Dedifferentiated amniotic fluid mesenchymal stem cell (primary cell): ENCODE data around the gene SCGN.

Source experiments
- DNase-seq: peaks from one replicate; pipeline ENCODE4 v3.0.0-alpha.2; 2016; ENCODE audit errors: extremely low spot score

The SCGN gene

DNA sequence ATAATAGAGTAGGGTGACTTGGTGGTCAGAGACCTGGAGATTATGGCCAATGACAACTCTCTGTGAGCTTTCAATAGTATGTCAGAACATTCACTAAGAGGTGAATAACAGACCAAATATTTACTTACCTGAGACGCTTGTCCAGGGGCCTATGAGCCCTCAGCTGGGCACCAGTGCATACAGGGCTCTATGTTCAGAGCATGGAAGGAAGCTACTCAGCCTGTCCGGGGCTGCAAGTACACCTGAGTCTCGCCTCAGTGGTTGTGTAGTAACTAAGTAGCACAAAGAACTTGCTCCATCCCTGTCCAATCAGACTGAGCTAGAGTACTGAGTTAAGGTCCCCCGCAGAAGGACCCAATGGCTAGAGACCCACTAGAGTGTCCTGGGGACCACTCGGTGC, 11.6 kb upstream of the SCGN start:
- no peak for DNase-seq

DNA sequence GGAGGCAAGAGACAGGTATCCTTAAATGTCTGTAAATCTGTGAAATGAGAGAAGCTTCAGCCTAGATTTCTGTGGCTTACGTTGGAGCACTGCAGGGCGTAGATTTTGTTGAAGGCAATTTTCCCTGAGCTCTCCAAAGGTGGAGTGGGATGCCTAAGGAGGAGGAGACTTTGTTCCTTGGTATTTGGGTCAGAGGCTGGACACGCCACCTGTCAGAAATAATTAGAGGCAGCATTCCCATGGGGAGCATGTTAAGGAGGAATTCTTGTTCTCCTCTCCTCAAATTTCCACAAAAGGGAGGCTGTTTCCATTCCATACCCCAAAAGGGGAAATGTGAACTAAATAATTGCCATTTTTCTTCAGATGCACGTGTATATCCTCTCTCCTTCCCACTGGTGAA, 11.1 kb upstream of the SCGN start:
- DNase-seq = no peak

DNA sequence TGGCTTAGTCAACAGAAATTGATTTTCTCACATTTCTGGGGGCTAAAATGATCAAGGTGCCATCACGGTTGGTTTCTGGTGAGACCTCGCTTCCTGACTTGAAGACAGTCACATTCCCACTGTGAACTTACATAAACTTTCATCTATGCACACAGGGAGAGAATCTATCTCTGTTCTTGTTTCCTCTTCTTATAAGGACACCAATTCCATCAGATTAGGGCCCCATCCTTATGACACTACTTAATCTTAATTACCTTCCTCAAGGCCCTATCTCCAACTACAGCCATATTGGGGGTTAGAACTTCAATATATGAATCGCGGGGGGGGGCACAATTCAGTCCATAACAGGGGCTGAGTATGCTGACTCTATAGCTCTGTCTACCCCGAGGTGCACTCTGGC, 10.6 kb upstream of the SCGN start:
- no peak for DNase-seq

DNA sequence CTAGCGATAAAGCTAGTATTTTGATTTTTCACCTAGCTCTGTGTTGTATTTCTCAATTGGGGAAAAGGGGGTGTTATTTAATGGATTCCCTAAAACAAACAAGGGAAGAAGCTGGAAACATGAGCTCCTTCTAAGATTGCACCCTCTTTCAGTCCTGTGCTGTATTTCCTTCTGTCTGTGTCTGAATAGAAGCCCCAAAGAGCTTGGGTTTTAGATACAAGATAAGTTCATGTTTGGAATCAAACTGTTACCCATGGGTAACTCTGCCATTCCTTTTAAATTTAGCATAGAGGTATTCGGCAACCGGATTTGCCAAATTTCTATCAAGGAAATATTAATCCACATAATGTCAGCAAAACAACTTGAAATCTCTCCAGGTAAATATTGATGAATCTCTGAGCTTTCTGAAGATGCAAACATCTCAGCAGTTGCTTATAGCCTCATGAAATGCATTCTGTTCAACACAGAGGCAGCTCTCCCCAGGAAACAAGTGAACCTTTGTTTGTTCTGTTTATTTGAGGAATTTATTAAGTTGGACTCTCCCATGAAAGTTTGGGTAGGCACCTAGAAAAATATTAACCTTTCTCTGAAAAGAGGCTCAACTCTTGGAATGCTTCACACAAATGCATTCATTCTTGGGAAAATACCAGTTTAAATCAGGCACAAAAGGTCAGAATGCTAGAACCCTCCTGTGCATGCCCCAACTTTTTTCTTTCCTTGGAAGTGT, 9.9 kb upstream of the SCGN start:
- DNase-seq = no peak

DNA sequence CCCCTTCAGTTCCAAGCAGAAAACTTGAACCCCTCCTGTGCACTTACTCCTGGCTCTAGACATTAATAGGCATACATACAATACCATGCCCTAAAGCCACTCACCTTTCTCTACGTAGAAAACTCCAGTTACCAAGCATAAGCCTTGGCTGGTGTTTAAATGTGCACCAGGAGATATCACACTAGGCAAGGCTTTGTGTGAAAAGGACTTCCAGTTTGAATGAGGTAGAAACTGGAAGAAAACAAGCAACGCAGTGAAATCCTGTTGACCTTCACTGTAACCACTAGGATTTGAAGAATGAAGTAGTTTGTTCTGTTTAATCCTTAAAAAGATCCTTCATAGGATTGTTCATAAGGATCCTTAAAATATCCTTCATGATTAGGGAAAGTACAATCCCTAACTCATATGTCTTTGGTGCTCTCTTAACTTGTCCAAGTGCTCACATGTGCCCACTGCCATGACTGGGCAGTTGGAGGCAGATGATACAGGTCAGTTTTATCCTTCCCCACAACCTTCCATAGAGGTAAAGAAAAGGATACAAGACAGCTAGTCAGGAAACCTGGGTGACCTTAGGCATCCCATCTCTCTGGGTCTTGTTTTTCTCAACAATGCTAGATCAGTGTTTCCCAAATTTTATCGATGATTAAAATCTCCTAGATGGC, 9.2 kb upstream of the SCGN start:
- DNase-seq = no peak

DNA sequence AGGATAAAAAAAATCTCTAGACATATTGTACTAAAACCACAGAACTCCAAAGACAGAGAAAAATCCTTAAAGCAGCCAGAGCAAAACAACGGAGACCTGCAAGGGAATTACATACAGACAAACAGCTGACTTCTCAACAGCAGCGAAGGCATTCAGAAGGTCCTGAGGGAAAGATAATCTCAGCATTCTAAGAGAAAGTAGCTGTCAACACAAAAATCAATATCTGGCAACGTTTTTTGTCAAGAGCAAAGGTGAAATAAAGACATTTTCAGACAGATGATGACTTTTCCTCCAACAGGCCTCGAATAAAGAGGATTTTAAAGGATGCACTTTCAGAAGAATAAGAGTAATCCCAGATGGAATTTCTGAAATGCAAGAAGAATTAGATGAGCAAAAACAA, 6.1 kb upstream of the SCGN start:
- DNase-seq = no peak

DNA sequence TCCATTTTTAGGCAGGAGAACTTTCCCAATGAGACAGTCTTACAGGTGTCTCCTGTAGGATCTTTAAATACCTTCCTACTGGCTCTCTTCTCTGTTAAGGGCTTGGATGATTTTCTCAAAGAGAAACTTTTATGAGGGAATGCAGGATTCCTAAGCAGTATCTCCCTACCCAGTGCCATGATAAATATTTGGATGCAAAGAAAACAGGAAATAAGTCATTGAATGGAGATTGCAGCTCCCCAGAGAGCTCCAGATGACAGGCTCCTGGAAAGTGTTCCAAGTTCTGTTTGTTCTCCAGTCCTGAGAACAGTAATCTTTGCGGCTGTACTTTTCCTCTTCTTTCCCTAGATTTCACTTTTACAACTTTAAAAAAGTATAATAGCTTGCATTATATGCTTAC, 2.4 kb upstream of the SCGN start:
- no peak for DNase-seq

DNA sequence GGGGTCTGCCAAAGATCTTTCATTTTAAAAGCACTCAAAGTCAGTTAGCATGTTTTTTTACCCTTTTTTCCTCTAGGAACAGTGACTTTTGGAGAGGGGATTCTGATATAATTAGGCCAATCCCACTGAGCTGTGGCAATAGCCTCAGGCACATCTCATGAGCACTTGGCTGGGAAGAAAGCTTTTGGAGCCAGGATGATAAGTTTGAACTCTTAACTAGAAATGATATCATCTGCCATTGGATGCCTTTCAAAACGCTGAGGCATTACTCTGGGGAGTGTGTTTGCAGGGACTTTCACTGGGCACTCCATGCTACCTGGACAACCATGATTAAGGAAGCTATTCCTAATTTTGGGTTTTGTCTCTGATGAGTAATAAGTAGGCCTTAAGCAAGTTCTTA, 3.7 kb downstream of the SCGN start:
- no peak for DNase-seq

DNA sequence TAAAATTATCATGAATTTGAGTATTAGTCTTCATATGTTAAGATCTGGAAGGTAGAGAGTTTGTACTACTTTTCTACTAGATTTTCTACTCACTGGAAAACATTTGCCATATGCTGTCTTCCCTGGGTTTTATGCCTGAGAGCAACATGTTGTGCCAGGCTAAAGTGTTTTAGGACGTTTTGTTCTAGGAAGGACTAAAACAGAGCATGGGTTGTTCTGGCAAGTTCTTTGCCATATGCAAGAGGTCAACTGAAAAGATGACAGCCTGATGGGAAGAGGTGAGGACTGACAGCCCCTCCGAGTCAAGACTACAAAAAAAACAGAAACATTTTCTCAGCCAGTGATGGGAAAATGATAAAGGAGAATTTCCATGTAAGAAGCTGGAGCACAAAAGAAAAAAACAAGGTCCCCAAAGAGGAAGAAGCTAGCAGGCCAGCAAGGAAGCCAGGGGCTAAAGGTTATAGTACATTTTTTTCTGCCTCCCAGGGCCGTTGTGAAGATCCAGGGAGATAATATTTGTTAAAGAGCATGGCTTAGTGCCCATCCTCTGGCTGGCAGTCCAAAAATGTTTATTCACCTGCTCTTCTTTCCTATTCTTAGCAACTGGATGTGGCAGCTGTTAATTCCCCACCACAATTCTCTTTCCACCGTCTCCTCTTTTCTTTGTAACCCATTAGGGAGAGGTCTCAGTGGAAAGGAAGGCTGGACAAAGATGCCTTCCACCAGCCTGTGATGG, 7.8 kb downstream of the SCGN start:
- DNase-seq = no peak

DNA sequence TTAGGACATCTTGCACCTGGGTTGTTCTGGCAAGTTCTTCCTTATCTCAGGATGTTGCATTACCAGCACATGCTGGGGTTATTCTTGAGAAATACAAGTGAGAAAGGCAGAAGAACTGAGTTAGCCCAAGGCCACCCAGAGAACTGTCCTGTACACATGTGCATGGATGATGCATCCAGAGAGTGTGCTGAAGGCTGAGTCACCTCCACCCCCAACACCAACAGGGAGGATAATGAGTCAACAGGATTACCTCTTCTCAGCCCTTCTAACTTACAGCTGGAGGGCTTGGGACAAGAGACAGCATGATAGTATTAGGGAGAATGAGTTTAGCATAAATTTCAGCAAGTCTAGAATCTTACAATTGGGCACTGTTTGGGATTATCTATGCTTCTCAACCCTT, 8.5 kb downstream of the SCGN start:
- DNase-seq = no peak

DNA sequence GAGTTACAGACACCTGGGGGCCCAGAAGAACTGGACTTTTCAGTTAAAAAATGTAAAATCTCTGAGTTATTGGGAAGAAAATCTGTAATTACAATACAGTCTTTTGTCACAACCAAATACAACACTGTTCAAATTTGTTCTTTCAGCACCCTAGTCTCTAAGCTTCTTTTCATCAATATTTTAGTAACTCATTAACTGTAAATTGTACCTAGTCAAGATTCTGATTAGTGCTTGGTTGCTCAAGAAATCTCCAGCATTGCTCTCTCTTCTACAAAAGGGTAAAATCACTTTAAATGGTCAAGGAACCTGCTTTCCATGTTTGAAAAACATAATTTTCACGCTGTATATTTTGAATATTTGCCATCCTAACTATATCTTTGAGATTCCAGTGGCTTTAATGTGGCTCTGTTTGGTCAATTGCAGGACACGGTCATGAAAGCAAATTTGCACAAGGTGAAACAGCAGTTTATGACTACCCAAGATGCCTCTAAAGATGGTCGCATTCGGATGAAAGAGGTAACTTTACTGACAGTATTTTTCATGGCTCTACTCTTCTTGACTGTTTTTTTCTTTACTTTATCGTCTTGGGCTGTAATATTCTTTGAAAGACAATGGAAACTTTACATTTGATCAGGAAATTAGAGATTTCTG, 9.2 kb downstream of the SCGN start:
- DNase-seq = no peak

DNA sequence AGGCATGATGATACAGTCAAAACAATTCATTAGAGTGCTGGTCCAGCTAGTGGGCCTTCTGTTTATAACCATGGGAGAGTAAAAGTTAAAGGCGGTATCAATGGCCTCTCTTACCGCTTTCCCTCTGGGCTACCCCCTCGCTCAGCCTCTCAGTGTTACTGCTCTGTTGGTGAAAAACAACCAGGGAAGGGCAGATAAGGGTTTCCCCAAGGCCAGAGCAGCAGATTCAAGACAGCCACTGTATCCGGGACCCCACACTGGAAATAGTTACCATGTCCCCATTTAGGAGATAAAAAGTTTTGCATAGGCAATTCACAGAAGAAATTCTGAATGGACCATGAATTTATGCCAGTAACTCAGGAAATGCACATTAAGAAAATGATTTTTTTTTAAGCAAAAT, 13.4 kb downstream of the SCGN start:
- no peak for DNase-seq

DNA sequence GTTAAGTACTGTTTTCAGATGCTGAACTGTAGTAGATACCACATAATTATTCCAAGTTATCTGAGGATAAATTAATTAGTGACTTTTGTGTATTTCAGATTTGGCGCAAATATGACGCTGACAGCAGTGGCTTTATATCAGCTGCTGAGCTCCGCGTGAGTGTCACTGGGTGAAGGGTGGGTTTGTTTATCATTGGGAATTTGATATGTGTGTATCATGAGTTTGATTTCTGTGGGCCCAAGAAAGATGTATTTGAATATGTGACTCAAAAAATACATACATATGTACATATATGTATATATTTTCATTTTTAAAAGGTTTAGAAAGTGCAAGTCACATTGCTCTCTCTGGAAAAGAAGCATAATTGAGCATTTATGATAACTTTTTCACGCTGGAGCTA, 17.4 kb downstream of the SCGN start:
- no peak for DNase-seq

DNA sequence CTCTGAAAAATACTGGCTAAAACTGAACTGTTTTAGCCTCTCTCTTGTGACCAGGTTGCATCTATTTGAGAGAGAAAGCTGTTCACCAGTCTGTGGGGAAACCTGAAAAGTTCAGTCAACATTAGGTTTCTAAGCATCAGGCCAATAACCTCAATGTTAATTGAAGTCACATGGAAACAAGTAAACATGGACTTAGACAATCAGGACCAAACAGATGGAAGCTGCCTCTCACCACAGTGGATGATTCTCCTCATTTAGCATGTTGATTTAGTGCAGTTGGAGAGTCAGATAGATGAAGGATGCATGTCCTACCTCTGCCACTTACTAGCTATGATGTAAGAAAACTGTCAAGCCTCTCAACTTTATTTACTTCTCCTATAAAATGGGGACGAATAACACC, 18.2 kb downstream of the SCGN start:
- DNase-seq = no peak

DNA sequence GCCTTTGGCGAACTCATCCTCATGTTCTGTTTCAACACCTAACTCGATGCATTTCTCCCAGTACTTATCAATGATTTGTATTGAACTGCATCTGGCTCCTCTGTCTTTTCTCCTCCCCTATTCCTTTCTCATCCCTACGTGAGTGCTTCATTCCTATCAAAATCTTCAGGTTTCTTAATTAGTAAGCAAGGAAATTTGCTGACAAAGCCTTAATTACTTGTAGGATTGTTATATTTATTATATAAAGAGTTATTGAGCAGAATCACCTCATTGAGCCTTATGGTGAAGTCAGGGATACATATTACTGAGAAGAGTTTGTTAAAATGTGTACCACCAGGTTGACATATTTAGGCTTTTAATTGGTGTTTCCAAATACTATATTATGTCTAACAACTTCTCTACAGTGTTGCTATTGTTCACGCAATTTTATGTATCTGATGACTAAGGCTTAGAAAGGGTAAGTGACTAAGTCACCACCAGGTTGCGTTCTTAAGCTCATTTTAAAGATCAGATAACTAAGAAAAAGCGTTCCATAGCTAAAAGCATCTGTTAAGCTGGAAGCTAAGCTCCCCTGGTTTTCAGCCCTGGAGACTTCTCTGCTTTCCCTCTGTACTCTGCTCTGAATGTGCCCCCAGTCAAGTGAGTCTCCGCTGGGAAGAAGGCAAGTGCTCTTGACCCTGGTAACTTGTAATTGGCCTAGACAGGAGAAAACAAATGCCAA, 18.9 kb downstream of the SCGN start:
- DNase-seq = no peak

DNA sequence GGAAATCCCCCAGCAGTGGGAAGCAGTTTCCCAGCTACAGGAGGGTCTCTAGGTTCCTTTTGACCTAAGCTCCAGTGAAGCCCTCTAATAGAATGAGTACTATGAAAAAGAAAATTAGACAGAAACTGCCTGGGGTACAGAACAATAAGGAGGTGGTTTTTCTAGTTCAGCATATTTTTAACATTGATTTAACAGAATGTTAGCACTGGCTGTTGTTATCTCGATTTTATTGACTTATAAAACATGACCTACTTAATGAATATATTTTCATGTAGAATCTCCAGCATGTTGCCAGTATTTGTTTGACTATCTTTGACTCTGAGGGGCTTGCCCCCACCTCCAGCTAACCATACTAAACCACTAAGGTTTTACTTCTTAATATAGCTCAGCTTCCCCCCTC, 19.6 kb downstream of the SCGN start:
- no peak for DNase-seq

DNA sequence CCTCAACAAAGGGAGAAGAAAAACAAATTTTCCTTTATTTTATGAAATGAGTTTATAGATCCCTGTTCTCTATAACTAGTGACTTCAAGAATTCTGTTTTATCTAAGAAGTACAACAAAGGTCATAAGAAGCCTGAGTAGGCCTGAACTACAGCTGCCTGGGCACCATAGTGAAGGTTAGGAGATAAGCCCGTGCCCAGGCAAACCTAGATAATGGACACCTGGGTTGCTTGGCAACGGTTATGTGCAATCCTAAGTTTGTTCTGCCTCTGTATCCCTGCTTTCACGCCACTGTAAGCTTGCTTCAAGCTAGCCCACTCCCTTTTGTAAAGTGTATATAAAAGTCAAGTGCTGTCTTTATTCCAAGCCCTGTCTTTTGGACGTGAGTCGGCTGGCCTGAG, 23.2 kb downstream of the SCGN start:
- no peak for DNase-seq

DNA sequence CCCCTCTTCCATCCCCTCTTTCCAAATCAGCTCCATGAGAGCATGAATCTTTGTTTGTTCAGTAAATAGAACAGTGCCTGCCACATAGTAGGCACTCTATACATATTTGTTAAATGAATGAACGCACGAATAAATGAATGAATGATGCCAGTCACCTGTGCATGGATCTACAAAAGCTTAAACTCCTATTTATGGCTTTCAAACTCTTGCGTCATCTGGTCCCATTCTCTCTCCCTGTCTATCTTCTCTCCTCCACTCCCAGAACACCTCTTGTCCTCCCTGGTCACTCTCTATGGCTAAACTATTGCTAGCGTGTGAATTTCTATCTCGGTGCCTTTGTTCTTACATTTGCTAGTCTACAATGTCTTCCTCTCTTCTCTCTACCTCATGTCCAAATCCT, 24.8 kb downstream of the SCGN start:
- no peak for DNase-seq

DNA sequence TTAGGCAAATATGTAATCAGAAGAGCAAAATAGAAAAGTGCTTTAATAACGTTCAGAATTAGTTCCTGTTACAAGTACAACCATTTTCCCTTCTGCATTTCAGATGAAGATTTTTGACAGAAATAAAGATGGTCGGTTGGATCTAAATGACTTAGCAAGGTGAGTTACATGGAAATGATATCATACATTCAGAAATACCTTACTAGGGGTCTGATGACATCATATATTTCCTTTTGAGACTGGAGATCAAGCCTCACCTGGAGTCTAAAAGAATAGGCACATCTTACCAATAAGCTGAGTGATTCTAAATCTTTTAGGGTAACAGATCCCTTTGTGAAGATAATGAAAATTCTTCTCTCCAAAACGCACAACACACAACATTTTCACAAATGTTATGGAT, 29.8 kb downstream of the SCGN start:
- no peak for DNase-seq

DNA sequence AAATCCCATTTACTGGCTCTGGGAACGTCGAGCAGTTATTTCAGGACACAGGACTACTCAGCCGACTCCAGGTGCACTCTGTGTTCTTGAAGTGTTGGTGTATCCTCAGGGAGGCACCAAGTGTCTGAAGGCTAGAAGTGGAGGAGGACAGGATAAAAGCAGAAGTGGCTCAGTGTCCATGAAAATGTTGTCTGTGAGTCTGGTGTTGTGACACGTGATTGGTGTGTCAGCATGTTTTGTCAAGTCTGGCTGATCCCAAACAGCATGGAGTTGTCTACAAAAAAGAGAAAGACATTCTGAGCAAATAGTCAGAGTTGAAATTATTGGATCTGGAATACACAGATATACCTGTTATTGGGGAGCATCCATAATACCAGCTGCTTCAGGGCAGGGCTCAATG, 30.3 kb downstream of the SCGN start:
- DNase-seq = no peak

DNA sequence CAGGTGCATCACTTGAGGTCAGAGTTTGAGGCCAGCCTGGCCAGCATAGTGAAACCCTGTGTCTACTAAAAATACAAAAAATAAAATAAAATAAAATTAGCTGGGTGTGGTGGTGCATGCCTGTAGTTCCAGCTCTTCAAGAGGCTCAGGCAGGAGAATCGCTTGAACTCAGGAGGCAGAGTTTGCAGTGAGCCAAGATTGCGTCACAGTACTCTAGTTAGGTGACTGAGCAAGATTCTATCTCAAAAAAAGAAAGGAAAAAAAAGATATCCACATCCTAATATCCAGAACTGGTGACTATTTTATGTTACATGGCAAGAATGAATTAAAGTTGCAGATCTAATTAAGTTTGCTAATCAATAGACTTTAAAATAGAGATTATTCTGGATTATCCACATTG, 32.5 kb downstream of the SCGN start:
- no peak for DNase-seq

DNA sequence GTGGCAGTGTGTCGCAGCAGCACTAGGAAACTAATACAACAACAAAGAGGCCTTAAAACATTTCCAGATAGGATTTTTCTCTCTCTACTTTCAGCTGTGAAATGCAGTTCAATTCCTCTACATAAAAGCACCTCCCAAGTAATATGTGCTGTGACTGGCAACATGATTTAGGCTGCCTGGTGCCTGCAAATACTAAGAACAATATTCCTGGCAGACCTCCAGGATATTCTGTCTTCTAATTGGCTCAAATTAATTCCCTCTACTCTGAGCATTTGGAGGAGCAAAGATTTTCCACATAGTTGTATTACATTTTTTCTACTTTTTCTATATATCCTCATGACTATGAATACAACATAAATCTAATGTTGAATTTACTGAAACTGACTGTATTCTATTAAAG, 33.2 kb downstream of the SCGN start:
- no peak for DNase-seq
